Epithelial cell of esophagus (primary cell): ENCODE measurements around the gene FSTL4.

Experiments used
- DNase-seq: peaks from one replicate; pipeline ENCODE4 v3.0.0; 2010; ENCODE audit warnings: low read depth
- H3K4me3 ChIP-seq: 2 replicates; pipeline ENCODE4 v1.5.1; 2011; ENCODE audit warnings: mild to moderate bottlenecking, low read length, control low read depth
- TF ChIP-seq, protein P1 (sequence below): IDR thresholded peaks from 2 replicates; pipeline ENCODE4 v1.5.1; 2011; ENCODE audit warnings: low read depth, mild to moderate bottlenecking, low read length, control low read depth, inconsistent platforms; ENCODE audit not compliant: insufficient read depth; ENCODE audit errors: missing control alignments

FSTL4 gene

DNA sequence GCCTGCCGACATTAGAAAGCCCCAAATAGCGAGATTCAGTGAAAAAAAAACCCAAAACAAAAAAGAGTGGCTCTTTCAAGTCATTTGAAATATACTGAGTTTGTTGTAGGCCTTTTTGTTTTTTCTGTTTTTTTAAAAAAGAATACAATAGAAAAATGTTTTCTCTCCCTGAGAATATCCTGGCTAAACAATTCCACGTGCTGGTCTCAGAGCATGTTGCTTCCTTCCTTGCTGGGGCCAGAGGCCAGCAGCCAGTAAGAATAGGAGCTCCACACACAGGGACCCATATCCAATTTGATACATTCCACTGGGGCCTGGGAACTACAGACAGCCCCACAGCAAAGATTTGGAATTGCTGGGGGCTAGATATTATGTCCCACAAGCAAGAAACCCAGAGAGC, 369.1 kb downstream of the FSTL4 start:
- H3K4me3 ChIP-seq: no peak overlapping the region
- TF ChIP-seq, protein P1, sequence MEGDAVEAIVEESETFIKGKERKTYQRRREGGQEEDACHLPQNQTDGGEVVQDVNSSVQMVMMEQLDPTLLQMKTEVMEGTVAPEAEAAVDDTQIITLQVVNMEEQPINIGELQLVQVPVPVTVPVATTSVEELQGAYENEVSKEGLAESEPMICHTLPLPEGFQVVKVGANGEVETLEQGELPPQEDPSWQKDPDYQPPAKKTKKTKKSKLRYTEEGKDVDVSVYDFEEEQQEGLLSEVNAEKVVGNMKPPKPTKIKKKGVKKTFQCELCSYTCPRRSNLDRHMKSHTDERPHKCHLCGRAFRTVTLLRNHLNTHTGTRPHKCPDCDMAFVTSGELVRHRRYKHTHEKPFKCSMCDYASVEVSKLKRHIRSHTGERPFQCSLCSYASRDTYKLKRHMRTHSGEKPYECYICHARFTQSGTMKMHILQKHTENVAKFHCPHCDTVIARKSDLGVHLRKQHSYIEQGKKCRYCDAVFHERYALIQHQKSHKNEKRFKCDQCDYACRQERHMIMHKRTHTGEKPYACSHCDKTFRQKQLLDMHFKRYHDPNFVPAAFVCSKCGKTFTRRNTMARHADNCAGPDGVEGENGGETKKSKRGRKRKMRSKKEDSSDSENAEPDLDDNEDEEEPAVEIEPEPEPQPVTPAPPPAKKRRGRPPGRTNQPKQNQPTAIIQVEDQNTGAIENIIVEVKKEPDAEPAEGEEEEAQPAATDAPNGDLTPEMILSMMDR: no peak
- DNase-seq: no peak

DNA sequence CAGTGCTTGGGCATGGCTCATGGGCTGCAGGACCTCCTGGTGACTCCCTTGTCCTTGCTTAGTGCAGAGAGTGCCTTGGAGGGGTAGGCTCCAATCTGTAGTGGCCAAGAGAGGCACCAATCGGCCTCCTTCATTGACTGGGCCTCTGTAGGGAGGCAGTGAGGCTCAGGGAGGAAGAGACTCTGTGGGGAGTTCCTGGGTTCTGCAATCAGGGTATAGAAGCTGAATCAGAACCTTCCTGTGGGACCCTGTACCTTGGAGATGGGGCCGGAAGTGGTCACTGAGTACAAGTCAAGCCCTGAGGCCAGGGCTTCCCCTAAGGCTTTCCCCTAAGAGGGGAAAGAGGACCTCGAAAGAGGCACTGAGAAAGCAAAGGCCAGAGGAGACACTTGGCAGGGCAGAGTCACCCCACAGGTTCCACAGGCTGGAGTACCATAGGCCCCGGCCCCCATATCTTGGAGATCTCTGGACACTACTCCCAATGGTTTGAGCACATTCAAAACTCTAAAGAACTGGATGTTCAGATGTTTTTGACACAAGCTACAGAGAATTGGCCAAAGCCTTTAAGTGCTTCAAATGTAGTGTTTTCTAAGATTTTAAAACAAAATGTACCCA, 370.0 kb downstream of the FSTL4 start:
- H3K4me3 ChIP-seq: no peak overlapping the region
- no peak for DNase-seq
- TF ChIP-seq, protein P1: no peak

DNA sequence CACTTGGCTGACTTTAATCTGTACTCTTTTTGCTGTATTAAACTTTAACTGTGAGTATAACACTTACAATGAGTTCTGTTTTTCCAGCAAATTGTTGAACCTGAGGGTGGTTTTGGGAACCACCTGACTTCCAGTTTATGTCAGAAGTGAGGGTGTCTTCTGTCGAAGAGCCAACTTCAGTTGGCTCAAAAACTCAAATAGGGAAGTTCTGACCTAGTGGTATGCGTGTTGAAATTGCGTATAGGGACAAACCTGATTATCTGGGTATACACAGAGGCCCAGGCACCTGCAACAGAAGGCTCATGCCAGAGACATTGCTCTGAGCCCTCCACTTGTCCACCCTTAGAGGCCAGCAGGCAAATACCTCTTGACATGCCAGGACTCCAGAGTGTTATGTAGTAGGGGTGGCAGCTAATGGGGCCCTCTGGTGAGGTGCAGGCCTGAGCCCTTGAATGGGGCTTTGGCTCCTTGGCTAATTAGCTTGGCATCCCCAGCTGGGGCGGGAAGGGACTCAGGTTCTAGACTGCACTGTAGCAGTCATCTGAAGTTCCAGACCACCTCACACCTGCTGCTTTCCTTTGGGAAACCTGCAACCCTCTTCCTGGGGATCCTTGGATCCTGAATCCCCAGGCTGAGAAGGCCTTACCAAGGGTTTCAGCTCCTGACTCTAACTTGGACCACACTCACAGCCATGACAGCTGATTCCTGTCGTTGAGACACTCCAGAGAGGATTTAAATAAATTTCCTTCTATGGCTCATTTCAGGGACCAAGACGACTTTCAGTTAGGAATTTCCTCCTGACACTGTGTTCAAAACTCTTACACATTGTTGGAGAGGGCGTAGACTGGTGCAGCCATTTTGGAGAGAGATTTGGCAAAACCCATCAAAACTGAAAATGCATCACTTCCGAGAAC, 370.9 kb downstream of the FSTL4 start:
- DNase-seq: no peak
- H3K4me3 ChIP-seq: no peak overlapping the region
- TF ChIP-seq, protein P1: no peak

DNA sequence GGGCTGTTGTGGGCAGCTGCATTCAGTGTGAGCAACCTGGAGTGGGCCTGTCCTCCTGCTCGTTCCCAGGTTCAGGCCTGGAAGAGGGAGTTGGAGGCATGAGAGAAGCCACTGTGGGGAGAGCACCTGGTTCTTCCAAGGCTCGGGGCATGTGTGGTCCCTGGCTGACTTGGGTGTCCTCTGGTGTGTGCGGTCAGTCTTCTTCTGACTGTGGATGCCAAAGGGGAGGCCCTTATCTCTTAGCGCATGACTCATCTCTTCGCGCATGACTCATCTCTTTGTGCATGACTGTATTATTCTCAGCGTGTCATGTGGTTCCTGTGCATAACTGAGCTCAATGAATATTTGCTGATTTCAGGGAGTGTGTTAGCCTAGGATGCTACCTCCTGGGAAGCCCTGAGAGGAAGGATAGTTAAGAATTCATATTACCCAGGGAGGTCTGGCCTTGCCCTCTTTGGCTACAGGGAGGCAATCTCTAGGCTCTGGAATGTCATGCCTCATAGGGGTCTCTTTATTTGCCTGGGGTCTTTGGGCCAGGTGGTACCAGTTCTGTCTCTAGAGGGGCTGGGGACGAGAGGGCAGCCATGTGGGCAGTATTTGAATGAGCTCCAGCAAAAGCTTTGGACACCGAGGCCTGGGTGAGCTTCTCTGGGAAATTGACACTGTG, 371.8 kb downstream of the FSTL4 start:
- peak; percentile 96 for DNase-seq

DNA sequence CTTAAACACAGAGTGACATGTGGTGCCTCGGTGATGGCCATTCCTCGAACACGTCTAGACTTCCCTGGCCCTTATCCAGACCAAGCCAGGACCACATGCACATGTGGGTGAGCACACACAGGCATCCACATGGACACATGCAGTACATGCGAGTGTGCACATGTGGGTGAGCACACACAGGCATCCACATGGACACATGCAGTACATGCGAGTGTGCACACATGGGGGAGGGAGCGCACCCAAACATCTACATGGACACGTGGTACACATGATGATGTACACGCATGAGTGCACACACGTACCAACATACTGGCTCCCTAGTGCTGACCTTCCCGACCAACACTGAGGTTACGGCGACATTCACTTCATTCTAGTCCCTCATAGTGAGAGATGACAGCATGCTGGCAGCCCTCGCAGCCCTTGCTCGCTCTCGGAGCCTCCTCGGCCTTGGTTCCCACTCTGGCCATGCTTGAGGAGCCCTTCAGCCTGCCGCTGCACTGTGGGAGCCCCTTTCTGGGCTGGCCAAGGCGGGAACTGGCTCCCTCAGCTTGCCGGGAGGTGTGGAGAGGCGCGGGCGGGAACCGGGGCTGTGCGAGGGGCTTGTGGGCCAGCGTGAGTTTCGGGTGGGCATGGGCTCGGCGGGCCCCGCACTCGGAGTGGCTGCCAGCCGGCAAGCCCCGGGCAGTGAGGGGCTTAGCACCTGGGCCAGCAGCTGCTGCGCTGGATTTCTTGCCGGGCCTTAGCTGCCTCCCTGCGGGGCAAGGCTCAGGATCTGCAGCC, 373.7 kb downstream of the FSTL4 start:
- DNase-seq: no peak
- TF ChIP-seq, protein P1: no peak
- H3K4me3 ChIP-seq: no peak overlapping the region

More for the DNA sequence above, 371.8 kb downstream of the FSTL4 start:
- no peak overlapping the region for H3K4me3 ChIP-seq
- TF ChIP-seq, protein P1: no peak

DNA sequence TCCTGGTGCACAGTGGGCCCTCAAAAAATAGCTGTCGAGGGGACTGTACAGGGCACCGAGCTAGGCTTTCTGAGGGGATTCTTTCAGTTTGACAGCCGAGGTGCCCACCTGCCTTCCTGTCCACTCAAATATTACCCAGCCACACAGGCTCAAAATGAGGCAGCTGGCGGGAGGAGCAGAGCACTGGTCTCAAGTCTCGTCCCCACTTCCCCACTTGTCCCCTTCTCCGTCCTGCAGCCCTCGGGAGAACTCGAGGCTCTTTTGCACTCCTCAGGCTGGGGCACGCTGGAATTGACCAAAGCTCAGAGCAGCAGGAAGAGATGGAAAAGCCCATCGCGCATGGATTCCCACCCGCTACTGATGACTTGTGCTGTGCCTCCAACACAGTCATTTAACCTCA, 375.4 kb downstream of the FSTL4 start:
- H3K4me3 ChIP-seq: no peak overlapping the region
- no peak for DNase-seq
- TF ChIP-seq, protein P1: no peak
